HepG2 (cell line): ENCODE data around the gene SLC39A2. TPM values are rescaled to one million over a fixed set of nuclear protein-coding genes. Genes with fewer than 3 reads are reported as not detected.

ENCODE experiments used
- CBX2 ChIP-seq, 2 experiments: fragments of 200-600 bp in 1 of 2; sonication (generic); formaldehyde crosslinking in 1 of 2; IDR thresholded peaks; 2 replicates each; pipeline versions ENCODE4 v1.7.0 to v1.8.1; 2018 to 2022; ENCODE audit warnings: low read depth in 2 of 2, low read length in 1 of 2, mild to moderate bottlenecking in 1 of 2, missing genetic modification reagents in 1 of 2
- FOSL1 ChIP-seq: sonication (generic); formaldehyde crosslinking; IDR thresholded peaks from 2 replicates; pipeline ENCODE4 v1.9.0; 2021; ENCODE audit warnings: missing genetic modification reagents, borderline replicate concordance
- FOXC1 ChIP-seq: sonication (generic); formaldehyde crosslinking; IDR thresholded peaks from 2 replicates; pipeline ENCODE4 v1.8.0; 2022; ENCODE audit warnings: mild to moderate bottlenecking, missing genetic modification reagents, borderline replicate concordance
- FOXK1 ChIP-seq: sonication (generic); formaldehyde crosslinking; IDR thresholded peaks from 2 replicates; pipeline ENCODE4 v1.4.0; 2020; ENCODE audit warnings: low read depth, missing genetic modification reagents, borderline replicate concordance
- FOXK2 ChIP-seq: fragments of 450-650 bp; IDR thresholded peaks from 2 replicates; pipeline ENCODE4 v1.6.1; 2016
- ISX ChIP-seq: sonication (generic); formaldehyde crosslinking; conservative IDR thresholded peaks from 2 replicates; pipeline ENCODE4 v1.5.0; 2020; ENCODE audit warnings: missing genetic modification reagents
- MED13 ChIP-seq: sonication (generic); formaldehyde crosslinking; IDR thresholded peaks from 2 replicates; pipeline ENCODE4 v1.5.0; 2020; ENCODE audit warnings: missing genetic modification reagents
- NKX3-1 ChIP-seq: sonication (generic); formaldehyde crosslinking; IDR thresholded peaks from 2 replicates; pipeline ENCODE4 v1.5.0; 2020; ENCODE audit warnings: missing genetic modification reagents
- PAF1 ChIP-seq: IDR thresholded peaks from 2 replicates; pipeline ENCODE4 v1.6.1; 2016; ENCODE audit warnings: missing genetic modification reagents, missing compliant biosample characterization
- PHF8 ChIP-seq: sonication (generic); formaldehyde crosslinking; IDR thresholded peaks from 2 replicates; pipeline ENCODE4 v1.5.0; 2020; ENCODE audit warnings: missing genetic modification reagents
- RXRA ChIP-seq: sonication (generic); formaldehyde crosslinking; IDR thresholded peaks from 2 replicates; pipeline ENCODE4 v1.5.1; 2020; ENCODE audit warnings: missing genetic modification reagents
- YEATS4 ChIP-seq: sonication (generic); formaldehyde crosslinking; IDR thresholded peaks from 2 replicates; pipeline ENCODE4 v1.4.0; 2020; ENCODE audit warnings: missing genetic modification reagents, borderline replicate concordance
- ZNF879 ChIP-seq: sonication (generic); formaldehyde crosslinking; IDR thresholded peaks from 2 replicates; pipeline ENCODE4 v1.8.1; 2023; ENCODE audit warnings: missing genetic modification reagents
- polyA plus RNA-seq, 8 experiments: library from polyadenylated mRNA; depleted of rRNA in 3 of 8; stranded (reverse) in 7 of 8; unstranded in 1 of 8; fragments of >200 nt; fragmentation: Illumina TruSeq in 4 of 8; extraction: Trizol in 4 of 8; gene quantifications; 2 replicates each; pipeline versions ENCODE4 v1.2.1 to v1.2.3, GENCODE V29; 2011 to 2016; ENCODE audit warnings: low read depth in 4 of 8, missing spikeins in 1 of 8, mixed read lengths in 1 of 8; ENCODE audit not compliant: insufficient read depth in 1 of 8
- total RNA-seq, 5 experiments: library from RNA; depleted of rRNA; stranded (reverse); fragments of >200 nt; fragmentation: Illumina TruSeq; extraction: Trizol; gene quantifications; 2 replicates each; pipeline ENCODE4 v1.2.3, GENCODE V29; 2016; ENCODE audit warnings: low read depth in 1 of 5
- TF ChIP-seq, protein P1 (sequence below): sonication (generic); formaldehyde crosslinking; IDR thresholded peaks from 2 replicates; pipeline ENCODE4 v1.4.0; 2020; ENCODE audit warnings: missing genetic modification reagents
- TF ChIP-seq, protein P2 (sequence below): sonication (generic); formaldehyde crosslinking; conservative IDR thresholded peaks from 2 replicates; pipeline ENCODE4 v1.4.0; 2020; ENCODE audit warnings: missing genetic modification reagents
- TF ChIP-seq, protein P3 (sequence below): sonication (generic); formaldehyde crosslinking; IDR thresholded peaks from 2 replicates; pipeline ENCODE4 v1.4.0; 2020; ENCODE audit warnings: missing genetic modification reagents, borderline replicate concordance
- TF ChIP-seq, protein P4 (sequence below): sonication (generic); formaldehyde crosslinking; IDR thresholded peaks from 2 replicates; pipeline ENCODE4 v1.4.0; 2020; ENCODE audit warnings: missing genetic modification reagents
- TF ChIP-seq, protein P5 (sequence below): IDR thresholded peaks from 2 replicates; pipeline ENCODE4 v1.6.1; 2016; ENCODE audit warnings: low read depth, borderline replicate concordance

Gene SLC39A2
- total and polyA plus RNA-seq, 2 of the 13 experiments (the other 11 are each of a cell fraction or from before 2014, with no cell fraction given): 0.08 to 0.11 TPM

DNA sequence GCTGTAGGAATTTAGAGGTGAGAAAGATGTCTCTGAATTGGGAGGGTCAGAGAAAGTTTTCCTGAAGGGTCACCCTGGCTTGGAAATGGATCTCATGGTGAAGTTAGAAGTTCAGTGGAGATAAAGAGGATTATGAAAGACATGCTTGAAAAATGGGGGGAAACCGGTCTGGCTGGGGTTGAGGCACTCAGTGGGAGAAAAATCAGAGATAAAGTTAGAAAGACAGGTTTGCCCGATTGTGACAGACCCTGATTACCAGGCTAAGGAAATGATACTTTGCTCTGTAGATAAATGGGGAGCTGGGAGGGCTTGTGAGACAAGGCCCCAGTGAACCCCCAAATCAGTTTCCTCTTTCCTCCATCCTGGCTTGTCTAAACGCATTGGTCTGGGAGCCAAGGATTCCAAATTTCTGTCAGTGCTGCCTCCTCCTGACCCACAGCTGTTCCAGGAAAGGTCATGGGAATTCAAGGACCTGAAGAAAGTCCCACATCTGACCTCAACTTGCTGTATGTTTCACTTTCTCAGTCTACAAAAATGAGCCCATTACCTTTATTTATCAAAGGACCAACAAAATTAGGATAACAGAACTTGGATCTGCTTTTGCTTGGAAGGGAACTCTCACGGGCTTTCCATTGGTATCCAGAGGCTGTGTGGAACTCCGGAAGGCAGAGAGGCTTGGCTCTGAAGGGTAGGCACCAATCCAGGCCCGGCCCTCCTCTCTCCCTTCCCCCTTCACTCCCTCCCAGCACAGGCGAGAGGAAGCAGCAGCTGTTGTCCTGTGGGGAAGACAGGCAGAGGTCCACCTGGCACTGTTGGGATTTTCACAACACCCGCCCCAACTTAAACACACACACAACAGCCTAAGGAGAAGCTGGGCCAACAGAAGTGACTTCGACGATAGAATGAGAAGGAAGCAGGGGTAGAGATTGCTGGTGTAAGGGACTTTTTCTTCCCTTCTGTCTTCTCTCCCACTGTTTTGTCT is 39.6 kb downstream of the SLC39A2 start (continued):
- TF ChIP-seq, protein P1, sequence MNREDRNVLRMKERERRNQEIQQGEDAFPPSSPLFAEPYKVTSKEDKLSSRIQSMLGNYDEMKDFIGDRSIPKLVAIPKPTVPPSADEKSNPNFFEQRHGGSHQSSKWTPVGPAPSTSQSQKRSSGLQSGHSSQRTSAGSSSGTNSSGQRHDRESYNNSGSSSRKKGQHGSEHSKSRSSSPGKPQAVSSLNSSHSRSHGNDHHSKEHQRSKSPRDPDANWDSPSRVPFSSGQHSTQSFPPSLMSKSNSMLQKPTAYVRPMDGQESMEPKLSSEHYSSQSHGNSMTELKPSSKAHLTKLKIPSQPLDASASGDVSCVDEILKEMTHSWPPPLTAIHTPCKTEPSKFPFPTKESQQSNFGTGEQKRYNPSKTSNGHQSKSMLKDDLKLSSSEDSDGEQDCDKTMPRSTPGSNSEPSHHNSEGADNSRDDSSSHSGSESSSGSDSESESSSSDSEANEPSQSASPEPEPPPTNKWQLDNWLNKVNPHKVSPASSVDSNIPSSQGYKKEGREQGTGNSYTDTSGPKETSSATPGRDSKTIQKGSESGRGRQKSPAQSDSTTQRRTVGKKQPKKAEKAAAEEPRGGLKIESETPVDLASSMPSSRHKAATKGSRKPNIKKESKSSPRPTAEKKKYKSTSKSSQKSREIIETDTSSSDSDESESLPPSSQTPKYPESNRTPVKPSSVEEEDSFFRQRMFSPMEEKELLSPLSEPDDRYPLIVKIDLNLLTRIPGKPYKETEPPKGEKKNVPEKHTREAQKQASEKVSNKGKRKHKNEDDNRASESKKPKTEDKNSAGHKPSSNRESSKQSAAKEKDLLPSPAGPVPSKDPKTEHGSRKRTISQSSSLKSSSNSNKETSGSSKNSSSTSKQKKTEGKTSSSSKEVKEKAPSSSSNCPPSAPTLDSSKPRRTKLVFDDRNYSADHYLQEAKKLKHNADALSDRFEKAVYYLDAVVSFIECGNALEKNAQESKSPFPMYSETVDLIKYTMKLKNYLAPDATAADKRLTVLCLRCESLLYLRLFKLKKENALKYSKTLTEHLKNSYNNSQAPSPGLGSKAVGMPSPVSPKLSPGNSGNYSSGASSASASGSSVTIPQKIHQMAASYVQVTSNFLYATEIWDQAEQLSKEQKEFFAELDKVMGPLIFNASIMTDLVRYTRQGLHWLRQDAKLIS: no peak
- TF ChIP-seq FOXC1 (CRISPR knock-in tag) (no peak), RXRA (CRISPR knock-in tag) (no peak), PAF1 (CRISPR knock-in tag) (no peak), ISX (no peak), MED13 (no peak), NKX3-1 (CRISPR knock-in tag) (no peak), YEATS4 (CRISPR knock-in tag) (0 out of 2 replicates have a peak, but pooled peaks have one; percentile 52), CBX2 (IDR thresholded peaks at IDR 0.05; ENCODE audit: low read depth, low read length) (no peak), CBX2 (CRISPR knock-in tag; IDR thresholded peaks at IDR 0.05; ENCODE audit: low read depth) (0 out of 2 replicates have a peak, but pooled peaks have one; percentile 12), FOXK1 (CRISPR knock-in tag) (no peak), PHF8 (0 out of 2 replicates have a peak, but pooled peaks have one; percentile 21), FOXK2 (no peak), ZNF879 (CRISPR knock-in tag) (no peak), FOSL1 (no peak)
- TF ChIP-seq, protein P2, sequence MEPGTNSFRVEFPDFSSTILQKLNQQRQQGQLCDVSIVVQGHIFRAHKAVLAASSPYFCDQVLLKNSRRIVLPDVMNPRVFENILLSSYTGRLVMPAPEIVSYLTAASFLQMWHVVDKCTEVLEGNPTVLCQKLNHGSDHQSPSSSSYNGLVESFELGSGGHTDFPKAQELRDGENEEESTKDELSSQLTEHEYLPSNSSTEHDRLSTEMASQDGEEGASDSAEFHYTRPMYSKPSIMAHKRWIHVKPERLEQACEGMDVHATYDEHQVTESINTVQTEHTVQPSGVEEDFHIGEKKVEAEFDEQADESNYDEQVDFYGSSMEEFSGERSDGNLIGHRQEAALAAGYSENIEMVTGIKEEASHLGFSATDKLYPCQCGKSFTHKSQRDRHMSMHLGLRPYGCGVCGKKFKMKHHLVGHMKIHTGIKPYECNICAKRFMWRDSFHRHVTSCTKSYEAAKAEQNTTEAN (CRISPR knock-in tag): no peak
- TF ChIP-seq, protein P3, sequence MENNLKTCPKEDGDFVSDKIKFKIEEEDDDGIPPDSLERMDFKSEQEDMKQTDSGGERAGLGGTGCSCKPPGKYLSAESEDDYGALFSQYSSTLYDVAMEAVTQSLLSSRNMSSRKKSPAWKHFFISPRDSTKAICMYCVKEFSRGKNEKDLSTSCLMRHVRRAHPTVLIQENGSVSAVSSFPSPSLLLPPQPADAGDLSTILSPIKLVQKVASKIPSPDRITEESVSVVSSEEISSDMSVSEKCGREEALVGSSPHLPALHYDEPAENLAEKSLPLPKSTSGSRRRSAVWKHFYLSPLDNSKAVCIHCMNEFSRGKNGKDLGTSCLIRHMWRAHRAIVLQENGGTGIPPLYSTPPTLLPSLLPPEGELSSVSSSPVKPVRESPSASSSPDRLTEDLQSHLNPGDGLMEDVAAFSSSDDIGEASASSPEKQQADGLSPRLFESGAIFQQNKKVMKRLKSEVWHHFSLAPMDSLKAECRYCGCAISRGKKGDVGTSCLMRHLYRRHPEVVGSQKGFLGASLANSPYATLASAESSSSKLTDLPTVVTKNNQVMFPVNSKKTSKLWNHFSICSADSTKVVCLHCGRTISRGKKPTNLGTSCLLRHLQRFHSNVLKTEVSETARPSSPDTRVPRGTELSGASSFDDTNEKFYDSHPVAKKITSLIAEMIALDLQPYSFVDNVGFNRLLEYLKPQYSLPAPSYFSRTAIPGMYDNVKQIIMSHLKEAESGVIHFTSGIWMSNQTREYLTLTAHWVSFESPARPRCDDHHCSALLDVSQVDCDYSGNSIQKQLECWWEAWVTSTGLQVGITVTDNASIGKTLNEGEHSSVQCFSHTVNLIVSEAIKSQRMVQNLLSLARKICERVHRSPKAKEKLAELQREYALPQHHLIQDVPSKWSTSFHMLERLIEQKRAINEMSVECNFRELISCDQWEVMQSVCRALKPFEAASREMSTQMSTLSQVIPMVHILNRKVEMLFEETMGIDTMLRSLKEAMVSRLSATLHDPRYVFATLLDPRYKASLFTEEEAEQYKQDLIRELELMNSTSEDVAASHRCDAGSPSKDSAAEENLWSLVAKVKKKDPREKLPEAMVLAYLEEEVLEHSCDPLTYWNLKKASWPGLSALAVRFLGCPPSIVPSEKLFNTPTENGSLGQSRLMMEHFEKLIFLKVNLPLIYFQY (CRISPR knock-in tag): no peak
- TF ChIP-seq, protein P4, sequence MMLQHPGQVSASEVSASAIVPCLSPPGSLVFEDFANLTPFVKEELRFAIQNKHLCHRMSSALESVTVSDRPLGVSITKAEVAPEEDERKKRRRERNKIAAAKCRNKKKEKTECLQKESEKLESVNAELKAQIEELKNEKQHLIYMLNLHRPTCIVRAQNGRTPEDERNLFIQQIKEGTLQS: 0 out of 2 replicates have a peak, but pooled peaks have one; percentile 3
- TF ChIP-seq, protein P5, sequence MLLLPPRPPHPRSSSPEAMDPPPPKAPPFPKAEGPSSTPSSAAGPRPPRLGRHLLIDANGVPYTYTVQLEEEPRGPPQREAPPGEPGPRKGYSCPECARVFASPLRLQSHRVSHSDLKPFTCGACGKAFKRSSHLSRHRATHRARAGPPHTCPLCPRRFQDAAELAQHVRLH (CRISPR knock-in tag): peak; percentile 66
